WTC11 (cell line): ENCODE measurements around the gene TRMT44. TPM values are rescaled to one million over a fixed set of nuclear protein-coding genes. Genes with fewer than 3 reads are reported as not detected.

ENCODE experiments used
- ATAC-seq: fragments of 200-7000 bp; cut with Tn5 transposase; 2 replicates; pipeline ENCODE4 v1.10.0; 2021; ENCODE audit warnings: mild to moderate bottlenecking, moderate library complexity
- CTCF ChIA-PET: fragments of 300-600 bp; sonication (Branson Sonifier 250); formaldehyde crosslinking; loops from one replicate; lab custom pipeline; 2021; ENCODE audit warnings: antibody characterized with exemption; lab: Charles Lee
- POLR2A ChIA-PET: fragments of 350-600 bp; sonication (Branson Sonifier 250); formaldehyde crosslinking; loops from one replicate; lab custom pipeline; 2021; ENCODE audit warnings: antibody characterized with exemption; lab: Charles Lee
- DNase-seq: peaks from one replicate; pipeline ENCODE4 v3.0.0; 2021; ENCODE audit warnings: low spot score
- H3K27ac Mint-ChIP-seq: 2 replicates; pipeline ENCODE4 v1.8.0; 2021; ENCODE audit warnings: mixed read lengths
- H3K27me3 Mint-ChIP-seq: 2 replicates; pipeline ENCODE4 v1.8.0; 2021; ENCODE audit warnings: low read depth, mild to moderate bottlenecking, moderate library complexity, mixed read lengths
- H3K36me3 Mint-ChIP-seq: 2 replicates; pipeline ENCODE4 v1.8.0; 2021; ENCODE audit warnings: mixed read lengths
- H3K4me1 Mint-ChIP-seq: 2 replicates; pipeline ENCODE4 v1.8.0; 2022; ENCODE audit warnings: mixed read lengths
- H3K4me3 Mint-ChIP-seq: 2 replicates; pipeline ENCODE4 v1.8.0; 2021; ENCODE audit warnings: mild to moderate bottlenecking, moderate library complexity, mixed read lengths
- H3K9me3 Mint-ChIP-seq: 2 replicates; pipeline ENCODE4 v1.8.0; 2021; ENCODE audit warnings: mixed read lengths
- AR ChIP-seq: fragments of 250-450 bp; sonication (Bioruptor Pico); IDR thresholded peaks from 2 replicates; pipeline ENCODE4 v1.9.0; 2021; ENCODE audit warnings: mild to moderate bottlenecking
- CBFB ChIP-seq: sonication (generic); formaldehyde crosslinking; IDR thresholded peaks from 2 replicates; pipeline ENCODE4 v1.8.1; 2022; ENCODE audit warnings: mild to moderate bottlenecking, low read depth, missing genetic modification reagents
- CREM ChIP-seq: sonication (generic); formaldehyde crosslinking; IDR thresholded peaks from 2 replicates; pipeline ENCODE4 v1.8.1; 2022; ENCODE audit warnings: mild to moderate bottlenecking, missing genetic modification reagents, moderate library complexity
- E2F5 ChIP-seq: sonication (generic); formaldehyde crosslinking; IDR thresholded peaks from 2 replicates; pipeline ENCODE4 v1.8.1; 2022; ENCODE audit warnings: mild to moderate bottlenecking, moderate library complexity, missing genetic modification reagents
- ETV6 ChIP-seq: sonication (generic); formaldehyde crosslinking; IDR thresholded peaks from 2 replicates; pipeline ENCODE4 v1.8.1; 2022; ENCODE audit warnings: mild to moderate bottlenecking, missing genetic modification reagents
- FOXK1 ChIP-seq: sonication (generic); formaldehyde crosslinking; IDR thresholded peaks from 2 replicates; pipeline ENCODE4 v1.8.0; 2022; ENCODE audit warnings: mild to moderate bottlenecking, moderate library complexity, missing genetic modification reagents
- KAT7 ChIP-seq: sonication (generic); formaldehyde crosslinking; IDR thresholded peaks from 2 replicates; pipeline ENCODE4 v1.8.1; 2023; ENCODE audit warnings: missing genetic modification reagents, mild to moderate bottlenecking, borderline replicate concordance
- MLX ChIP-seq: sonication (generic); formaldehyde crosslinking; IDR thresholded peaks from 2 replicates; pipeline ENCODE4 v1.8.1; 2023; ENCODE audit warnings: mild to moderate bottlenecking, missing genetic modification reagents, moderate library complexity
- MXD4 ChIP-seq: fragments of 250-450 bp; sonication (Bioruptor Pico); IDR thresholded peaks from 2 replicates; pipeline ENCODE4 v1.8.0; 2021; ENCODE audit warnings: mild to moderate bottlenecking, moderate library complexity, borderline replicate concordance
- NFE2L1 ChIP-seq: sonication (generic); formaldehyde crosslinking; IDR thresholded peaks from 2 replicates; pipeline ENCODE4 v1.8.1; 2023; ENCODE audit warnings: missing genetic modification reagents
- NR1H2 ChIP-seq: sonication (generic); formaldehyde crosslinking; IDR thresholded peaks from 2 replicates; pipeline ENCODE4 v1.9.0; 2021; ENCODE audit warnings: mild to moderate bottlenecking, moderate library complexity, missing genetic modification reagents
- PRDM15 ChIP-seq: sonication (generic); formaldehyde crosslinking; IDR thresholded peaks from 2 replicates; pipeline ENCODE4 v1.8.0; 2022; ENCODE audit warnings: missing genetic modification reagents
- RELA ChIP-seq: sonication (generic); formaldehyde crosslinking; IDR thresholded peaks from 2 replicates; pipeline ENCODE4 v1.8.1; 2022; ENCODE audit warnings: missing genetic modification reagents, mild to moderate bottlenecking, borderline replicate concordance
- SMAD3 ChIP-seq: sonication (generic); formaldehyde crosslinking; IDR thresholded peaks from 2 replicates; pipeline ENCODE4 v1.8.0; 2022; ENCODE audit warnings: missing genetic modification reagents, mild to moderate bottlenecking, borderline replicate concordance
- SP1 ChIP-seq: sonication (generic); formaldehyde crosslinking; conservative IDR thresholded peaks from 2 replicates; pipeline ENCODE4 v1.8.1; 2022; ENCODE audit warnings: missing genetic modification reagents
- TCF7 ChIP-seq: sonication (generic); formaldehyde crosslinking; IDR thresholded peaks from 2 replicates; pipeline ENCODE4 v1.8.0; 2022; ENCODE audit warnings: mild to moderate bottlenecking, low read depth, missing genetic modification reagents, moderate library complexity
- TP53 ChIP-seq: sonication (generic); formaldehyde crosslinking; IDR thresholded peaks from 2 replicates; pipeline ENCODE4 v1.8.1; 2023; ENCODE audit warnings: mild to moderate bottlenecking, missing genetic modification reagents
- USF2 ChIP-seq: sonication (generic); formaldehyde crosslinking; IDR thresholded peaks from 2 replicates; pipeline ENCODE4 v1.8.1; 2023; ENCODE audit warnings: mild to moderate bottlenecking, missing genetic modification reagents, moderate library complexity
- ZMAT4 ChIP-seq: fragments of 250-450 bp; sonication (Bioruptor Pico); IDR thresholded peaks from 2 replicates; pipeline ENCODE4 v1.9.0; 2021; ENCODE audit warnings: mild to moderate bottlenecking
- ZNF396 ChIP-seq: fragments of 250-450 bp; sonication (Bioruptor Pico); IDR thresholded peaks from 2 replicates; pipeline ENCODE4 v1.8.0; 2021; ENCODE audit warnings: mild to moderate bottlenecking, moderate library complexity, borderline replicate concordance
- ZNF532 ChIP-seq: fragments of 250-450 bp; sonication (Bioruptor Pico); IDR thresholded peaks from 2 replicates; pipeline ENCODE4 v1.9.0; 2021; ENCODE audit warnings: mild to moderate bottlenecking, borderline replicate concordance
- ZNF671 ChIP-seq: fragments of 250-450 bp; sonication (Bioruptor Pico); IDR thresholded peaks from 2 replicates; pipeline ENCODE4 v1.8.0; 2021; ENCODE audit warnings: mild to moderate bottlenecking
- total RNA-seq: library from RNA; stranded (reverse); gene quantifications from 3 replicates; pipeline ENCODE4 v1.2.3, GENCODE V29; 2021

Gene TRMT44
- total RNA-seq, 1 experiment from 2014 or later, result 28.4 TPM

- POLR2A ChIA-PET, result no interaction called here
- CTCF ChIA-PET, result no interaction called here
- Mint-ChIP-seq H3K9me3 (peaks cover 25% of the 10 kb centered on the region), H3K36me3 (peaks cover 21% of the 10 kb centered on the region), H3K27me3 (no peaks in the 10 kb centered on the region), H3K4me1 (peaks cover 26% of the 10 kb centered on the region), H3K27ac (no peak overlapping the region), H3K4me3 (no peak overlapping the region)
- TF ChIP-seq SP1 (CRISPR knock-in tag) (no peak), FOXK1 (no peak), KAT7 (CRISPR knock-in tag) (no peak), ZNF671 (no peak), PRDM15 (CRISPR knock-in tag) (no peak), ETV6 (CRISPR knock-in tag) (no peak), MXD4 (CRISPR knock-in tag) (no peak), NR1H2 (CRISPR knock-in tag) (no peak), ZNF532 (CRISPR knock-in tag) (no peak), ZMAT4 (CRISPR knock-in tag) (no peak), SMAD3 (CRISPR knock-in tag) (no peak), TP53 (CRISPR knock-in tag) (no peak), E2F5 (CRISPR knock-in tag) (no peak)
- DNase-seq, result no peak
- no peak for ATAC-seq
Measured at GRCh38 chr4:8509311-8509950, 68.9 kb downstream of the TRMT44 start.

GRCh38 chr4:8510191-8510590, 69.6 kb downstream of the TRMT44 start:
- ChIA-PET POLR2A (no interaction called here), CTCF (no interaction called here)
- Mint-ChIP-seq H3K9me3 (peaks cover 25% of the 10 kb centered on the region), H3K4me3 (no peak overlapping the region), H3K27ac (no peak overlapping the region), H3K27me3 (no peaks in the 10 kb centered on the region), H3K36me3 (peaks cover 21% of the 10 kb centered on the region), H3K4me1 (peaks cover 23% of the 10 kb centered on the region)
- DNase-seq (no peak), ATAC-seq (no peak)
- no peak for TF ChIP-seq SMAD3 (CRISPR knock-in tag)
- TF ChIP-seq NFE2L1 (CRISPR knock-in tag), result no peak
- no peak for TF ChIP-seq USF2 (CRISPR knock-in tag)
- no peak for TF ChIP-seq TCF7 (CRISPR knock-in tag)
- TF ChIP-seq RELA (CRISPR knock-in tag), result no peak
- TF ChIP-seq CREM (CRISPR knock-in tag), result no peak
- no peak for TF ChIP-seq CBFB
- TF ChIP-seq AR, result no peak
- TF ChIP-seq ZNF396 (CRISPR knock-in tag), result no peak
- TF ChIP-seq MLX (CRISPR knock-in tag), result no peak
